ENCODE results near the gene PEX11G. TPM values are rescaled to one million over a fixed set of nuclear protein-coding genes. Genes with fewer than 3 reads are reported as not detected.

PEX11G gene
- total and polyA plus RNA-seq, 10 of the 15 experiments (the other 5 are each of a cell fraction or from before 2014, with no cell fraction given): 0.05 to 1.8 (median 0.73) TPM; not detected in 1

DNA sequence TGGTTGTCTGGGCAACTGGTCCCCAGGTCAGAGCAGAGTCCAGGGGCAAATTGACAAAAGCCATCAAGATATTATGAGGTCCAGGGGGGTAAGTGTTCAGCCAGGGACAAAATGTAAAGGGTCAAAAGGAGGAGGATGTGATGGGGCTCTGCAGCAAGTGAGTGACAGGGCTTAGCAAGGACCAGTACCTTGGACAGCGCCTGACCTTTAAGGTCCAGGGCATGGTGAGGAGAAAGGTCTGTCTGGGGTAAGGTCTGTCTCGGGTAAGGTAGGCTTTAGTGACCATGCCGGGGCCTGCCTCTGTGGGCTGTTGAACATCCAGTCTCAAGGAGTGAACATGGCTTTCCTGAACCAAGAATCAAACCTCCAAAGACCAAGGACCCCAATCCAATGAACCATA, 20.8 kb upstream of the PEX11G start:
- BruUV-seq (replicated peaks): no TSS peak
- no peak for FAIRE-seq
- 43% methylated on average over 3 of the region's 3 CpGs for WGBS (ENCODE audit: insufficient coverage, insufficient replicate concordance, low lambda C conversion rate, missing lambda C conversion rate)
- no peak for TF ChIP-seq BHLHE40 (IDR thresholded peaks at IDR 0.05; ENCODE audit: borderline replicate concordance in 1 of 2, low read depth in 2 of 2, low read length in 1 of 2)
- TF ChIP-seq, protein P1, sequence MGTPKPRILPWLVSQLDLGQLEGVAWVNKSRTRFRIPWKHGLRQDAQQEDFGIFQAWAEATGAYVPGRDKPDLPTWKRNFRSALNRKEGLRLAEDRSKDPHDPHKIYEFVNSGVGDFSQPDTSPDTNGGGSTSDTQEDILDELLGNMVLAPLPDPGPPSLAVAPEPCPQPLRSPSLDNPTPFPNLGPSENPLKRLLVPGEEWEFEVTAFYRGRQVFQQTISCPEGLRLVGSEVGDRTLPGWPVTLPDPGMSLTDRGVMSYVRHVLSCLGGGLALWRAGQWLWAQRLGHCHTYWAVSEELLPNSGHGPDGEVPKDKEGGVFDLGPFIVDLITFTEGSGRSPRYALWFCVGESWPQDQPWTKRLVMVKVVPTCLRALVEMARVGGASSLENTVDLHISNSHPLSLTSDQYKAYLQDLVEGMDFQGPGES (IDR thresholded peaks at IDR 0.05): no peak
- TF ChIP-seq MEF2A (IDR thresholded peaks at IDR 0.05; ENCODE audit: insufficient read depth, low read depth, low read length): no peak
- TF ChIP-seq, protein P2, sequence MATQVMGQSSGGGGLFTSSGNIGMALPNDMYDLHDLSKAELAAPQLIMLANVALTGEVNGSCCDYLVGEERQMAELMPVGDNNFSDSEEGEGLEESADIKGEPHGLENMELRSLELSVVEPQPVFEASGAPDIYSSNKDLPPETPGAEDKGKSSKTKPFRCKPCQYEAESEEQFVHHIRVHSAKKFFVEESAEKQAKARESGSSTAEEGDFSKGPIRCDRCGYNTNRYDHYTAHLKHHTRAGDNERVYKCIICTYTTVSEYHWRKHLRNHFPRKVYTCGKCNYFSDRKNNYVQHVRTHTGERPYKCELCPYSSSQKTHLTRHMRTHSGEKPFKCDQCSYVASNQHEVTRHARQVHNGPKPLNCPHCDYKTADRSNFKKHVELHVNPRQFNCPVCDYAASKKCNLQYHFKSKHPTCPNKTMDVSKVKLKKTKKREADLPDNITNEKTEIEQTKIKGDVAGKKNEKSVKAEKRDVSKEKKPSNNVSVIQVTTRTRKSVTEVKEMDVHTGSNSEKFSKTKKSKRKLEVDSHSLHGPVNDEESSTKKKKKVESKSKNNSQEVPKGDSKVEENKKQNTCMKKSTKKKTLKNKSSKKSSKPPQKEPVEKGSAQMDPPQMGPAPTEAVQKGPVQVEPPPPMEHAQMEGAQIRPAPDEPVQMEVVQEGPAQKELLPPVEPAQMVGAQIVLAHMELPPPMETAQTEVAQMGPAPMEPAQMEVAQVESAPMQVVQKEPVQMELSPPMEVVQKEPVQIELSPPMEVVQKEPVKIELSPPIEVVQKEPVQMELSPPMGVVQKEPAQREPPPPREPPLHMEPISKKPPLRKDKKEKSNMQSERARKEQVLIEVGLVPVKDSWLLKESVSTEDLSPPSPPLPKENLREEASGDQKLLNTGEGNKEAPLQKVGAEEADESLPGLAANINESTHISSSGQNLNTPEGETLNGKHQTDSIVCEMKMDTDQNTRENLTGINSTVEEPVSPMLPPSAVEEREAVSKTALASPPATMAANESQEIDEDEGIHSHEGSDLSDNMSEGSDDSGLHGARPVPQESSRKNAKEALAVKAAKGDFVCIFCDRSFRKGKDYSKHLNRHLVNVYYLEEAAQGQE (IDR thresholded peaks at IDR 0.05; ENCODE audit: low read depth, low read length): peak; percentile 91
- TF ChIP-seq, protein P3, sequence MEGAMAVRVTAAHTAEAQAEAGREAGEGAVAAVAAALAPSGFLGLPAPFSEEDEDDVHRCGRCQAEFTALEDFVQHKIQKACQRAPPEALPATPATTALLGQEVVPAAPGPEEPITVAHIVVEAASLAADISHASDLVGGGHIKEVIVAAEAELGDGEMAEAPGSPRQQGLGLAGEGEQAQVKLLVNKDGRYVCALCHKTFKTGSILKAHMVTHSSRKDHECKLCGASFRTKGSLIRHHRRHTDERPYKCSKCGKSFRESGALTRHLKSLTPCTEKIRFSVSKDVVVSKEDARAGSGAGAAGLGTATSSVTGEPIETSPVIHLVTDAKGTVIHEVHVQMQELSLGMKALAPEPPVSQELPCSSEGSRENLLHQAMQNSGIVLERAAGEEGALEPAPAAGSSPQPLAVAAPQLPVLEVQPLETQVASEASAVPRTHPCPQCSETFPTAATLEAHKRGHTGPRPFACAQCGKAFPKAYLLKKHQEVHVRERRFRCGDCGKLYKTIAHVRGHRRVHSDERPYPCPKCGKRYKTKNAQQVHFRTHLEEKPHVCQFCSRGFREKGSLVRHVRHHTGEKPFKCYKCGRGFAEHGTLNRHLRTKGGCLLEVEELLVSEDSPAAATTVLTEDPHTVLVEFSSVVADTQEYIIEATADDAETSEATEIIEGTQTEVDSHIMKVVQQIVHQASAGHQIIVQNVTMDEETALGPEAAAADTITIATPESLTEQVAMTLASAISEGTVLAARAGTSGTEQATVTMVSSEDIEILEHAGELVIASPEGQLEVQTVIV (IDR thresholded peaks at IDR 0.05; ENCODE audit: borderline replicate concordance, partially characterized antibody): no peak
- no peak for TF ChIP-seq ZNF24 (IDR thresholded peaks at IDR 0.05)
- TF ChIP-seq TBL1XR1 (IDR thresholded peaks at IDR 0.05; ENCODE audit: low read depth, low read length): no peak
- TF ChIP-seq, protein P4, sequence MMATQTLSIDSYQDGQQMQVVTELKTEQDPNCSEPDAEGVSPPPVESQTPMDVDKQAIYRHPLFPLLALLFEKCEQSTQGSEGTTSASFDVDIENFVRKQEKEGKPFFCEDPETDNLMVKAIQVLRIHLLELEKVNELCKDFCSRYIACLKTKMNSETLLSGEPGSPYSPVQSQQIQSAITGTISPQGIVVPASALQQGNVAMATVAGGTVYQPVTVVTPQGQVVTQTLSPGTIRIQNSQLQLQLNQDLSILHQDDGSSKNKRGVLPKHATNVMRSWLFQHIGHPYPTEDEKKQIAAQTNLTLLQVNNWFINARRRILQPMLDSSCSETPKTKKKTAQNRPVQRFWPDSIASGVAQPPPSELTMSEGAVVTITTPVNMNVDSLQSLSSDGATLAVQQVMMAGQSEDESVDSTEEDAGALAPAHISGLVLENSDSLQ (IDR thresholded peaks at IDR 0.05): peak; percentile 81
- TF ChIP-seq, protein P5, sequence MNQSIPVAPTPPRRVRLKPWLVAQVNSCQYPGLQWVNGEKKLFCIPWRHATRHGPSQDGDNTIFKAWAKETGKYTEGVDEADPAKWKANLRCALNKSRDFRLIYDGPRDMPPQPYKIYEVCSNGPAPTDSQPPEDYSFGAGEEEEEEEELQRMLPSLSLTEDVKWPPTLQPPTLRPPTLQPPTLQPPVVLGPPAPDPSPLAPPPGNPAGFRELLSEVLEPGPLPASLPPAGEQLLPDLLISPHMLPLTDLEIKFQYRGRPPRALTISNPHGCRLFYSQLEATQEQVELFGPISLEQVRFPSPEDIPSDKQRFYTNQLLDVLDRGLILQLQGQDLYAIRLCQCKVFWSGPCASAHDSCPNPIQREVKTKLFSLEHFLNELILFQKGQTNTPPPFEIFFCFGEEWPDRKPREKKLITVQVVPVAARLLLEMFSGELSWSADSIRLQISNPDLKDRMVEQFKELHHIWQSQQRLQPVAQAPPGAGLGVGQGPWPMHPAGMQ (IDR thresholded peaks at IDR 0.05; ENCODE audit: borderline replicate concordance): no peak
- no peak for TF ChIP-seq JUND (IDR thresholded peaks at IDR 0.05; ENCODE audit: low read depth, low read length)

More for the DNA sequence above, 20.8 kb upstream of the PEX11G start:
- Histone ChIP-seq H2AFZ (ENCODE audit: control insufficient read depth, low read depth, low read length) (no peak overlapping the region), H4K20me1 (ENCODE audit: control insufficient read depth, insufficient read depth) (no peaks in the 10 kb centered on the region), H3K9ac (ENCODE audit: control insufficient read depth, insufficient read depth, low read length) (no peak overlapping the region), H3K79me2 (ENCODE audit: control insufficient read depth, insufficient read depth, low read length) (no peaks in the 10 kb centered on the region), H3K4me3 (no peak overlapping the region), H3K4me2 (ENCODE audit: control insufficient read depth, insufficient read depth) (no peak overlapping the region), H3K36me3 (ENCODE audit: control insufficient read depth in 2 of 2, insufficient read depth in 2 of 2, low read length in 1 of 2) (no peaks in the 10 kb centered on the region), H3K27me3 (replicated peaks in 1 of 2; ENCODE audit: control insufficient read depth in 2 of 2, insufficient read depth in 2 of 2, low read length in 1 of 2) (no peaks in the 10 kb centered on the region), H3K27ac (ENCODE audit: control insufficient read depth, insufficient read depth) (no peak overlapping the region), H3K4me1 (ENCODE audit: control insufficient read depth, insufficient read depth, low read length) (no peaks in the 10 kb centered on the region), H3K9me3 (replicated peaks; ENCODE audit: control insufficient read depth, insufficient read depth, low read length) (no peaks in the 10 kb centered on the region)
- SMC1A ChIA-PET (ENCODE audit: uncharacterized antibody, unreplicated experiment): no interaction called here
- intact Hi-C loops (cut with micrococcal nuclease; ENCODE audit: unreplicated experiment) (no loop called here), in situ Hi-C loops (cut with MboI) (no loop called here)
- CTCF ChIA-PET: no interaction called here
- ATAC-seq (no peak), DNase-seq (ENCODE audit: low read depth, low spot score) (no peak)
- RAD21 ChIA-PET (ENCODE audit: unreplicated experiment): no interaction called here
- POLR2A ChIA-PET: no interaction called here

Measured in GM12878 (cell line).